Left ventricle myocardium inferior (tissue), 1 donor: ENCODE data around the gene VWF. TPM values are rescaled to one million over a fixed set of nuclear protein-coding genes. Genes with fewer than 3 reads are reported as not detected.
"Not testable (repeated sequence)": the region's sequence is repeated elsewhere in the genome, so short reads cannot be mapped to it uniquely, and the experiment has no call there.

Experiments
- DNase-seq: peaks from one replicate; pipeline ENCODE4 v3.0.0-alpha.2; 2020
- H3K27ac ChIP-seq: fragments of 200-600 bp; replicated peaks from 2 replicates; pipeline ENCODE4 v1.8.0; 2021
- H3K27me3 ChIP-seq: fragments of 200-600 bp; 2 replicates; pipeline ENCODE4 v1.8.0; 2021; ENCODE audit warnings: low read depth
- H3K36me3 ChIP-seq: fragments of 200-600 bp; 2 replicates; pipeline ENCODE4 v1.8.0; 2021
- H3K4me1 ChIP-seq: fragments of 200-600 bp; 2 replicates; pipeline ENCODE4 v1.8.0; 2021
- H3K4me3 ChIP-seq: fragments of 200-600 bp; 2 replicates; pipeline ENCODE4 v1.8.0; 2021; ENCODE audit warnings: mild to moderate bottlenecking, moderate library complexity
- H3K9me3 ChIP-seq: fragments of 200-600 bp; replicated peaks from 2 replicates; pipeline ENCODE4 v1.8.0; 2021
- intact Hi-C: fragments of 100-400 bp; cut with micrococcal nuclease; formaldehyde crosslinking; loops from one replicate; pipeline ENCODE4 v1.11.0; 2022
- total RNA-seq: library from RNA; stranded (reverse); fragmentation: NEBNext Ultra II Directional; extraction: Animal tissue kit (Norgen Biotek cat#: 25700); gene quantifications from one replicate; pipeline ENCODE4 v1.2.1, GENCODE V29; 2021
- TF ChIP-seq, protein P1 (sequence below): fragments of 200-600 bp; IDR thresholded peaks from 2 replicates; pipeline ENCODE4 v1.8.0; 2021; ENCODE audit warnings: antibody characterized with exemption, mild to moderate bottlenecking, borderline replicate concordance
- donor health status: DM: no; HTN: yes; CAD: no; lungs with severe emphysema.

VWF gene
- total RNA-seq, 1 donor from 2014 or later, result 250 TPM

DNA sequence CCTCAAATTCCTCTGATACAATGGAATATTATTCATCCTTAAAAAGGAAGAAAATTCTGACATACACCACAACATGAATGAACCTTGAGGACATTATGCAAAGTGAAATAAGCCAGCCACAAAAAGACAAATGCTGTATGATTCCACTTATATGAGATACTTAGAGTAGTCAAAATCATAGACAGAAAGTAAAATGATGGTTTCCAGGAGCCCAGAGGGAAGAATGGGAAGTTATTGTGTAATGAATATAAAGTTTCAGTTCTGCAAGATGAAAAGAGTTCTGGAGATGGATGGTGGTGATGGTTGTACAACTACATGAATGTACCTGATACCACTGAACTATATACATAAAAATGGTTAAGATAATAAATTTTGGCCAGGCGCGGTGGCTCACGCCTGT is 18.3 kb downstream of the VWF start:
- H3K27me3 ChIP-seq, result no peaks in the 10 kb centered on the region
- H3K4me3 ChIP-seq, result no peak overlapping the region
- peaks cover 47% of the 10 kb centered on the region for H3K36me3 ChIP-seq
- DNase-seq, result no peak
- H3K4me1 ChIP-seq, result peaks cover 16% of the 10 kb centered on the region
- intact Hi-C loops, result no loop called here
- H3K27ac ChIP-seq, result no peak overlapping the region
- TF ChIP-seq, protein P1, sequence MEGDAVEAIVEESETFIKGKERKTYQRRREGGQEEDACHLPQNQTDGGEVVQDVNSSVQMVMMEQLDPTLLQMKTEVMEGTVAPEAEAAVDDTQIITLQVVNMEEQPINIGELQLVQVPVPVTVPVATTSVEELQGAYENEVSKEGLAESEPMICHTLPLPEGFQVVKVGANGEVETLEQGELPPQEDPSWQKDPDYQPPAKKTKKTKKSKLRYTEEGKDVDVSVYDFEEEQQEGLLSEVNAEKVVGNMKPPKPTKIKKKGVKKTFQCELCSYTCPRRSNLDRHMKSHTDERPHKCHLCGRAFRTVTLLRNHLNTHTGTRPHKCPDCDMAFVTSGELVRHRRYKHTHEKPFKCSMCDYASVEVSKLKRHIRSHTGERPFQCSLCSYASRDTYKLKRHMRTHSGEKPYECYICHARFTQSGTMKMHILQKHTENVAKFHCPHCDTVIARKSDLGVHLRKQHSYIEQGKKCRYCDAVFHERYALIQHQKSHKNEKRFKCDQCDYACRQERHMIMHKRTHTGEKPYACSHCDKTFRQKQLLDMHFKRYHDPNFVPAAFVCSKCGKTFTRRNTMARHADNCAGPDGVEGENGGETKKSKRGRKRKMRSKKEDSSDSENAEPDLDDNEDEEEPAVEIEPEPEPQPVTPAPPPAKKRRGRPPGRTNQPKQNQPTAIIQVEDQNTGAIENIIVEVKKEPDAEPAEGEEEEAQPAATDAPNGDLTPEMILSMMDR, result no peak
- H3K9me3 ChIP-seq, result peaks cover 8% of the 10 kb centered on the region

DNA sequence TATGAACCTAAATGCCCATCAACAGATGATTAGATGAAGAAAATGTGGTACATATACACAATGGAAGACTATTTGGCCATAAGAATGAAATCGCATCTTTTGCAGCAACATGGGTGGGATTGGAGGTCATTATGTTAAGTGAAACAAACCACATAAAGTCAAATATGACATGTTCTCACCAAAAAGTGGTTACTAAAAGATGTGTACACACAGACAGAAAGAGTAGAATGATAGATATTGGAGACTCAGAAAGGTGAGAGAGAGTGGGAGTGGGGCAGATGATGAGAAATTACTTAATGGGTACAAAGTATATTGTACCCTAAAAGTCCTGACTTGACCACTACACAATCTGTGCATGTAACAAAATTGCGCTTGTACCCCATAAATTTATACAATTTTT is 19.6 kb downstream of the VWF start:
- Histone ChIP-seq H3K27ac (no peak overlapping the region), H3K4me1 (peaks cover 8% of the 10 kb centered on the region), H3K9me3 (peaks cover 8% of the 10 kb centered on the region), H3K27me3 (no peaks in the 10 kb centered on the region), H3K4me3 (no peak overlapping the region), H3K36me3 (peaks cover 46% of the 10 kb centered on the region)
- no peak for DNase-seq
- intact Hi-C loops, result no loop called here
- TF ChIP-seq, protein P1, result no peak

DNA sequence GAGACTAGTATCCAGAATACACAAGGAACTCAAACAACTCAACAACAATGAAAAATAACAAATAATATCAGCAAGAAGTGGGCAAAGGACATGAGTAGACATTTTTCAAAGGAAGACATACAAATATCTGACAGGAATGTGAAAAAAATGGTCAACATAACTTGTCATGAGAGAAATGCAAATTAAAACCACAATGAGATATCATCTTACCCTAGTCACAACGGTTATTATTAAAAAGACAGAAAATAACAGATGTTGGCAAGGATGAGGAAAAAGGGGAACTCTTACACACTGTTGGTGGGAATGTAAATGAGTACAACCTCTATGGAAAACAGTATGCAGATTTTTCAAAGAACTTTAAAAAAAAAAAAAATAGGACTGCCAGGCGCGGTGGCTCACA is 20.4 kb downstream of the VWF start:
- H3K9me3 ChIP-seq, result peaks cover 5% of the 10 kb centered on the region
- TF ChIP-seq, protein P1, result no peak

DNA sequence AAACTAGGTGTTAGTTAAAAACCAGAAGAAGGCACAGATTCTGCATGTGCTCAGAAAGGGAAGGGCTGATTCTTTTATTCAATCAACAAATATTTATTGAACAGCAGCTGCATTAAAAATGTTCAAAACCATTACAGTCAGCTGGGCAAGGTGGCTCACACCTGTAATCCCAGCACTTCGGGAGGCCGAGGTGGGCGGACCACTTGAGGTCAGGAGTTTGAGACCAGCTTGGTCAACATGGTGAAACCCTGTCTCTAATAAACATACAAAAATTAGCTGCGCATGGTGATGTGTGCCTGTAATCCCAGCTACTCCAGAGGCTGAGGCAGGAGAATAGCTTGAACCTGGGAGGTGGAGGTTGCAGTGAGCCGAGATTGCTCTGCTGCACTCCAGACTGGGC is 22.4 kb downstream of the VWF start:
- intact Hi-C loops, DNase-seq, H3K9me3 ChIP-seq, H3K27ac ChIP-seq, H3K4me3 ChIP-seq, H3K27me3 ChIP-seq: not testable (repeated sequence)
- H3K36me3 ChIP-seq, result peaks cover 45% of the 10 kb centered on the region
- H3K4me1 ChIP-seq, result peaks cover 20% of the 10 kb centered on the region

More for the DNA sequence above, 20.4 kb downstream of the VWF start:
- intact Hi-C loops, result no loop called here
- Histone ChIP-seq H3K27me3 (no peaks in the 10 kb centered on the region), H3K4me3 (no peak overlapping the region), H3K4me1 (peaks cover 3% of the 10 kb centered on the region), H3K27ac (no peak overlapping the region), H3K36me3 (peaks cover 41% of the 10 kb centered on the region)
- DNase-seq, result no peak

DNA sequence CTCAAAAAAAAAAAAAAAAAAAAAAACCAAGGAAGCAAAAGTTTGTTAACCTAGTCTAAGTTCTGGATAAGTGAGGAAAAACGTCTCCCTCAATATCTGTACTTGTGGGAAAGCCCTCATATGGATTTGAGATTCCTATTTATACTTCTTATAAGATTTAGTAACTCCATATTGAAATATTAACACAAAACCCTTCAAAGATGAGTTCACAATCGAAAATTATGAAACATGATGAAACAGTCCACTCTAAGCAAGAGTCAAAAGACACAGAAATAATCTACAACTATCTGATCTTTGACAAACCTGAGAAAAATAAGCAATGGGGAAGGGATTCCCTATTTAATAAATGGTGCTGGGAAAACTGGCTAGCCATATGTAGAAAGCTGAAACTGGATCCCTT is 25.2 kb downstream of the VWF start:
- Histone ChIP-seq H3K4me1 (peaks cover 47% of the 10 kb centered on the region), H3K27ac (no peak overlapping the region), H3K4me3 (no peak overlapping the region), H3K36me3 (peaks cover 36% of the 10 kb centered on the region), H3K27me3 (peaks cover 10% of the 10 kb centered on the region), H3K9me3 (peaks cover 4% of the 10 kb centered on the region)
- DNase-seq, result no peak
- TF ChIP-seq, protein P1, result no peak
- intact Hi-C loops, result no loop called here

DNA sequence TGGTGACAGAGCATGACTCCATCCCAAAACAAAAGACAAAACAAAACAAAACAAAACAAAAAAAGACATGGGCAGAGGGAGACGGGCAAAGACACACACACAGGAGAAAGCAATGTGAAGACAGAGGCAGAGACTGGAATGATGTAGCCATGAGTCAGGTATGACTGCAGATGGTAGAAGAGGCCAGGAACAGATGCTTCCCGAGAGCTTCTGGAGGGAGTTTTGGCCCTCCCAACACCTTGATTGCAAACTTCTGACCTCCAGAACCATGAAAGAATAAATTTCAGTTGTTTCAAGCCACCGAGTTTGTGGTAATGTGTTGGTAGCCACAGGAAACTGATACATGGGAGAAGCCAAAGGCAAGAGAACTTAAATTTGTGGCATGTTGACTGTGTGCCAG is 27.1 kb downstream of the VWF start:
- H3K36me3 ChIP-seq, result peaks cover 36% of the 10 kb centered on the region
- peaks cover 4% of the 10 kb centered on the region for H3K9me3 ChIP-seq
- H3K27me3 ChIP-seq, result peaks cover 21% of the 10 kb centered on the region
- no peak overlapping the region for H3K4me3 ChIP-seq
- no peak for DNase-seq
- peak overlapping the region; percentile 1 for H3K27ac ChIP-seq
- H3K4me1 ChIP-seq, result peaks cover 65% of the 10 kb centered on the region
- TF ChIP-seq, protein P1, result no peak
- intact Hi-C loops, result no loop called here
